ENCODE results near the gene ZNF320.
"Not testable (repeated sequence)": the region's sequence is repeated elsewhere in the genome, so short reads cannot be mapped to it uniquely, and the experiment has no call there.

- not testable (repeated sequence) for TF ChIP-seq CTCF (conservative IDR thresholded peaks at IDR 0.05; ENCODE audit: low read length); EZH2phosphoT487 (IDR thresholded peaks at IDR 0.05; ENCODE audit: borderline replicate concordance, low read depth, low read length)
Observed at GRCh38 chr19:52904052-52904780, 6.8 kb upstream of the ZNF320 start.

All from OCI-LY7 (cell line).